Loucy (cell line): Measurements from ENCODE around the gene NDUFA6.
"Not testable (repeated sequence)": the region's sequence is repeated elsewhere in the genome, so short reads cannot be mapped to it uniquely, and the experiment has no call there.

Experiments
- H2AFZ ChIP-seq: fragments of 200-600 bp; sonication (generic); 2 replicates; pipeline ENCODE4 v1.6.0; 2016; ENCODE audit warnings: antibody characterized with exemption, mild to moderate bottlenecking, low read length, moderate library complexity
- H3F3A ChIP-seq: fragments of 200-600 bp; 2 replicates; pipeline ENCODE4 v1.6.0; 2016; ENCODE audit warnings: antibody characterized with exemption, low read depth, mild to moderate bottlenecking
- H3K27me3 ChIP-seq: fragments of 200-600 bp; sonication (generic); 2 replicates; pipeline ENCODE4 v1.6.1; 2014; ENCODE audit warnings: low read length, mild to moderate bottlenecking; ENCODE audit not compliant: insufficient read depth, poor library complexity, severe bottlenecking
- H3K36me3 ChIP-seq: fragments of 200-600 bp; sonication (generic); 2 replicates; pipeline ENCODE4 v1.6.1; 2016; ENCODE audit warnings: low read length; ENCODE audit not compliant: insufficient read depth
- H3K4me1 ChIP-seq: fragments of 200-600 bp; sonication (generic); 2 replicates; pipeline ENCODE4 v1.5.1; 2014; ENCODE audit warnings: low read length, mild to moderate bottlenecking; ENCODE audit not compliant: insufficient read depth, poor library complexity, severe bottlenecking
- H3K4me2 ChIP-seq: fragments of 200-600 bp; sonication (generic); 2 replicates; pipeline ENCODE4 v1.6.0; 2014; ENCODE audit warnings: antibody characterized with exemption, low read length, low read depth, mild to moderate bottlenecking; ENCODE audit not compliant: poor library complexity, severe bottlenecking
- H3K4me3 ChIP-seq: fragments of 200-600 bp; sonication (generic); 2 replicates; pipeline ENCODE4 v1.5.1; 2014; ENCODE audit warnings: low read length, mild to moderate bottlenecking, mixed read lengths; ENCODE audit not compliant: poor library complexity, severe bottlenecking
- H3K79me2 ChIP-seq: fragments of 200-600 bp; sonication (generic); 2 replicates; pipeline ENCODE4 v1.6.1; 2014; ENCODE audit warnings: low read length; ENCODE audit not compliant: insufficient read depth
- H3K9ac ChIP-seq: fragments of 200-600 bp; sonication (generic); 2 replicates; pipeline ENCODE4 v1.6.0; 2014; ENCODE audit warnings: mild to moderate bottlenecking, low read depth, low read length, moderate library complexity; ENCODE audit not compliant: poor library complexity, severe bottlenecking
- H3K9me2 ChIP-seq: fragments of 200-600 bp; sonication (generic); replicated peaks from 2 replicates; pipeline ENCODE4 v1.6.1; 2016; ENCODE audit warnings: low read depth, low read length, mixed read lengths
- H3K9me3 ChIP-seq: fragments of 200-600 bp; sonication (generic); 2 replicates; pipeline ENCODE4 v1.6.1; 2014; ENCODE audit warnings: mild to moderate bottlenecking, antibody characterized with exemption, low read length, low read depth; ENCODE audit not compliant: insufficient read depth
- H4K20me1 ChIP-seq: fragments of 200-600 bp; sonication (generic); 2 replicates; pipeline ENCODE4 v1.6.0; 2014; ENCODE audit warnings: antibody characterized with exemption, low read length, mild to moderate bottlenecking; ENCODE audit not compliant: insufficient read depth, poor library complexity, severe bottlenecking
- CTCF ChIP-seq: fragments of 200-600 bp; sonication (generic); conservative IDR thresholded peaks from 2 replicates; pipeline ENCODE4 v1.5.1; 2014; ENCODE audit warnings: mild to moderate bottlenecking, antibody characterized with exemption, low read length
- EZH2phosphoT487 ChIP-seq: fragments of 200-600 bp; IDR thresholded peaks from 2 replicates; pipeline ENCODE4 v1.6.1; 2018; ENCODE audit warnings: antibody characterized with exemption, mild to moderate bottlenecking, moderate library complexity, borderline replicate concordance

The NDUFA6 gene

GRCh38 chr22:42116848-42117424 is 26.4 kb upstream of the NDUFA6 start:
- no peaks in the 10 kb centered on the region for H3K9me2 ChIP-seq
- no peak overlapping the region for H3K4me2 ChIP-seq
- H3K27me3 ChIP-seq = no peaks in the 10 kb centered on the region
- peaks cover 25% of the 10 kb centered on the region for H3K4me1 ChIP-seq
- no peak overlapping the region for H3K4me3 ChIP-seq
- no peaks in the 10 kb centered on the region for H3K79me2 ChIP-seq
- H4K20me1 ChIP-seq = no peaks in the 10 kb centered on the region
- H3F3A ChIP-seq = peaks cover 7% of the 10 kb centered on the region
- H3K9me3 ChIP-seq = peaks cover 6% of the 10 kb centered on the region; the same call in 1 of the 2 replicates
- TF ChIP-seq EZH2phosphoT487 (no peak), CTCF (peak; percentile 64)
- H2AFZ ChIP-seq = no peak overlapping the region
- H3K9ac ChIP-seq = no peak overlapping the region
- H3K36me3 ChIP-seq = no peaks in the 10 kb centered on the region

GRCh38 chr22:42115420-42115830 is 24.9 kb upstream of the NDUFA6 start:
- not testable (repeated sequence) for H3K27me3 ChIP-seq, H3K4me3 ChIP-seq, H3K9ac ChIP-seq, H3K4me2 ChIP-seq, H4K20me1 ChIP-seq, H2AFZ ChIP-seq, H3K9me3 ChIP-seq, H3K79me2 ChIP-seq, H3K36me3 ChIP-seq, H3K9me2 ChIP-seq, H3F3A ChIP-seq
- peaks cover 12% of the 10 kb centered on the region for H3K4me1 ChIP-seq

- H3K27me3 ChIP-seq = no peaks in the 10 kb centered on the region
- H4K20me1 ChIP-seq = no peaks in the 10 kb centered on the region
- no peaks in the 10 kb centered on the region for H3K9me2 ChIP-seq
- H3K79me2 ChIP-seq = no peaks in the 10 kb centered on the region
- TF ChIP-seq EZH2phosphoT487 (no peak), CTCF (peak; percentile 59)
- no peaks in the 10 kb centered on the region for H3F3A ChIP-seq
- no peaks in the 10 kb centered on the region for H3K36me3 ChIP-seq
- no peak overlapping the region for H2AFZ ChIP-seq
- H3K4me3 ChIP-seq = no peak overlapping the region
- no peak overlapping the region for H3K9ac ChIP-seq
- peaks cover 6% of the 10 kb centered on the region; the same call in 1 of the 2 replicates for H3K9me3 ChIP-seq
- peaks cover 5% of the 10 kb centered on the region for H3K4me1 ChIP-seq
- H3K4me2 ChIP-seq = no peak overlapping the region
These were observed 24.1 kb upstream of the NDUFA6 start for GRCh38 chr22:42114721-42115120.

GRCh38 chr22:42112793-42113192 is 22.2 kb upstream of the NDUFA6 start:
- not testable (repeated sequence) for H2AFZ ChIP-seq, H3F3A ChIP-seq, H3K4me3 ChIP-seq, H3K9me2 ChIP-seq, H3K4me2 ChIP-seq, H3K79me2 ChIP-seq, H4K20me1 ChIP-seq, H3K27me3 ChIP-seq, H3K9ac ChIP-seq, H3K4me1 ChIP-seq, H3K36me3 ChIP-seq, H3K9me3 ChIP-seq
- TF ChIP-seq CTCF = peak; percentile 55
